SK-N-DZ (cell line): ENCODE data around the gene TAOK2.

Experiments used
- DNase-seq: peaks from one replicate; pipeline ENCODE4 v3.0.0-alpha.2; 2015; ENCODE audit warnings: low spot score

The TAOK2 gene

DNA sequence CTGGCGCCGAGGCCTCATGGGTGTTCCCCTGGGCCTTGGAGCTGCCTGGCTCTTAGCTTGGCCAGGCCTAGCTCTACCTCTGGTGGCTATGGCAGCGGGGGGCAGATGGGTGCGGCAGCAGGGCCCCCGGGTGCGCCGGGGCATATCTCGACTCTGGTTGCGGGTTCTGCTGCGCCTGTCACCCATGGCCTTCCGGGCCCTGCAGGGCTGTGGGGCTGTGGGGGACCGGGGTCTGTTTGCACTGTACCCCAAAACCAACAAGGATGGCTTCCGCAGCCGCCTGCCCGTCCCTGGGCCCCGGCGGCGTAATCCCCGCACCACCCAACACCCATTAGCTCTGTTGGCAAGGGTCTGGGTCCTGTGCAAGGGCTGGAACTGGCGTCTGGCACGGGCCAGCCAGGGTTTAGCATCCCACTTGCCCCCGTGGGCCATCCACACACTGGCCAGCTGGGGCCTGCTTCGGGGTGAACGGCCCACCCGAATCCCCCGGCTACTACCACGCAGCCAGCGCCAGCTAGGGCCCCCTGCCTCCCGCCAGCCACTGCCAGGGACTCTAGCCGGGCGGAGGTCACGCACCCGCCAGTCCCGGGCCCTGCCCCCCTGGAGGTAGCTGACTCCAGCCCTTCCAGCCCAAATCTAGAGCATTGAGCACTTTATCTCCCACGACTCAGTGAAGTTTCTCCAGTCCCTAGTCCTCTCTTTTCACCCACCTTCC lies 13.9 kb downstream of the TAOK2 start:
- no peak for DNase-seq

DNA sequence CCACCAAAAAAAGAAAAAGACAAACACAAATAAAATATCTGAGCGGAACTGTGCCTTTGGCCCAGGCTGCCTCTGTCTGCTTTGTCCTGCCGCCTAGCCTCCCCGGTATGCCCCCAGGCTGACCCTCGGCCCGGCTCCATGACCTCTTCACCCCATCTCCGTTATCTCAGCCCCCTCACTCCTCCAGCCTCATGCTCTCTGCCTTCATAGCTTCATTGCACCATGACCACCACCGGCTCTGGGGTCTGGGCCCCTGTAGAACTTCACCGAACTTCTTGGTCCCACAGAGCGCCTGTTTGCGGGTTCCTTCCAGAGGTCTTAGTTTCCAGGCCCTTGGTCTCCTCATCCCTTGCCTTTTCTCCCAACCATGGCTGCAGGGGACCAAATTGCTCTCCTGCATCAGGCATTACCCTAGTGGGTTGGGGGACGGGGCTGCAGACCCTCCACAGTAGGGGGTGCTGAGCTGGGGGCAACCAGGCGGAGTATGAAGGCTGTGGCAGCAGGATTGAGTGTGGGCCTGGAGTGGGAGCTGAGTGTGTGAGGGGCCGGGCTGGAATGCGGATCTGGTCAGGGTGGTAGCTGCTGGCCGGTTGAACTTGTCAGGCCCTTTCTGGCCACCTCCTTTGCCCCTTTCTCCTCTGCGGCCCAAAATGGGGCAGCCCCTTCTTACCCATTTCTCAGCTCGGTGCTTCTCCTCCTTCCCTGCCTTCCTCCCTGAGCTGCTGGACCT lies 14.8 kb downstream of the TAOK2 start:
- no peak for DNase-seq

DNA sequence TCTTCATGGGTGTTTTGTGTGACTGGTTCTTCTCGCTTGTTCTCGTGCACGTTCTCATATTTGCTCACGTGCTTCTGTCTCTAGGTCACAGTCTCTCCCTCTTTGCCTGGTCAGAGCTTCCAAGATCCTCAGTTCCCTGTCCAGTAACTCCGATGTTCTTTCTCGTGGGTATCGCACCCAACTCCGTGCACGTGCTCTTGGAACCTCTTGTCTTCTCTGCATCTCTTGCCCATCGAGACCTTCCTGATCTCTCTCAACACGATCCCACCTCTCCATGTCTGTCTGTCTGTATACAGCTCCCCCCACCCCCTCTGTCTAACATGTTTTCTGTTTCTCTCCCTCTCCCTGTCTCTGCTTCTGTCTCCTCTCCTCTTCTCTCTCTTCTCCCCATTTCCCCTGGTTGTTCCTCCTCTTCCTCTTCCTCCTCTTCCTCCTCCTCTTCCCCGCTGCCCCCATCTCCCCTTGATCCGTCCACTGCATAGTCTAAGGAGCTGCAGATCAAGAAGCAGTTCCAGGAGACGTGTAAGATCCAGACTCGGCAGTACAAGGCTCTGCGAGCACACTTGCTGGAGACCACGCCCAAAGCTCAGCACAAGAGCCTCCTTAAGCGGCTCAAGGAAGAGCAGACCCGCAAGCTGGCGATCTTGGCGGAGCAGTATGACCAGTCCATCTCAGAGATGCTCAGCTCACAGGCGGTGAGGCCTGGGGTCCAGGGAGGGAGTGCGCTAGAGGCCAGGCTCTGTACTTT lies 15.6 kb downstream of the TAOK2 start:
- DNase-seq = no peak

DNA sequence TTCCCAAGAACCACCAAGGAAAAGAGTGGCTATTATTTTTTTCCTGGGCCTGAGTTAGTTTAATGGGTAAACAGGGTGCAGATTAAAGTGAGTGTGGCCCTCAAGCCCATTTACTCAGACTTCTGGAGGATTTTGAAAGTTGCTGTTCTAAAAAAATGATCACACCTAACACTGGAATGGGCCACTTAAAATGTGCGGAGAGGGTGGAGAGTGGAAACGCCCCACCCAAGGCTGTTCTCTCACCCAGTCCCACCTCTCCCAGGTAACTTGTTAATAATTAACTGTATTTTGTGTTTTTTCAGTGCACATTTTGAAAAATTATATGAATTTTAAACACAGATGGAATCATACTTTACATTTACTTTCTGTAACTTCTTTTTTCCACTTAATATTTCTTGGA lies 16.4 kb downstream of the TAOK2 start:
- DNase-seq = no peak

- no peak for DNase-seq
Observed at GRCh38 chr16:29990883-29991570, 17.4 kb downstream of the TAOK2 start.

GRCh38 chr16:29991571-29991904 lies 17.9 kb downstream of the TAOK2 start:
- no peak for DNase-seq

GRCh38 chr16:29992344-29992967 lies 18.8 kb downstream of the TAOK2 start:
- DNase-seq = no peak

DNA sequence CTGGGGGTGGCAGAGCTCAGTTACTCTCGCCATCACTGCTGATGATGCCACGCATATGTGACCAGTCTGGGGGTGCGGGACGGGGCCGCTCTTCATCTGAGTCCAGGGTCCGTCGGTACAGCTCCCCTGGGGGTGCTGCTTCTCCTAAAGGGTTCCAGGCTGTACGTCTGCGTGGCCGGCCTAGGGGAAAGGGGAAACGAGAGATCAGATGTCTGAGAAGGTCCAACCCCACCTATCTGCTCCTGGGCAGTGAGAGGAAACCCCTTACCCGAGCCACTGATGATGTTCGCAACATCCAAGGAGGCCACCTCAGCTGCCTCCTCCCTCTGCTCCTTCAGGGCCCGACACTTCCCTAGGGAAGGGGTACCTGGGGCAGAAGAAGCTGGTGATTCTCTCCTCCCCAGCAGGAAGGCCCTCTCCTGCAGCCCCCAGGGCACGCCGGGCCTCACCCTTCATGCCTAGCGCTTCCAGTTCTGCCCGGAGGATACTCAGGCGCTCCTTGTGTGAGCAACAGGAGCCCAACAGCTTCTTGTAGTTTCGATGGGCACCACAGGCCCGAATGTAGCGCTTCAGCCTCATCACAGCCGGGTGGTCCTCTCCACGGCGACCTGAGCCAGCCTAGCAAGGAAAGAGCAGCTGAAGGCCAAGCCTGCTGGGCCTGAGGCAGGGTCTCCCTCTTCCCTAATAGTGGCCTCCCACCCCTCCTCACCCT lies 19.7 kb downstream of the TAOK2 start:
- no peak for DNase-seq

- no peak for DNase-seq
Observed at GRCh38 chr16:29993903-29994599, 20.4 kb downstream of the TAOK2 start.

DNA sequence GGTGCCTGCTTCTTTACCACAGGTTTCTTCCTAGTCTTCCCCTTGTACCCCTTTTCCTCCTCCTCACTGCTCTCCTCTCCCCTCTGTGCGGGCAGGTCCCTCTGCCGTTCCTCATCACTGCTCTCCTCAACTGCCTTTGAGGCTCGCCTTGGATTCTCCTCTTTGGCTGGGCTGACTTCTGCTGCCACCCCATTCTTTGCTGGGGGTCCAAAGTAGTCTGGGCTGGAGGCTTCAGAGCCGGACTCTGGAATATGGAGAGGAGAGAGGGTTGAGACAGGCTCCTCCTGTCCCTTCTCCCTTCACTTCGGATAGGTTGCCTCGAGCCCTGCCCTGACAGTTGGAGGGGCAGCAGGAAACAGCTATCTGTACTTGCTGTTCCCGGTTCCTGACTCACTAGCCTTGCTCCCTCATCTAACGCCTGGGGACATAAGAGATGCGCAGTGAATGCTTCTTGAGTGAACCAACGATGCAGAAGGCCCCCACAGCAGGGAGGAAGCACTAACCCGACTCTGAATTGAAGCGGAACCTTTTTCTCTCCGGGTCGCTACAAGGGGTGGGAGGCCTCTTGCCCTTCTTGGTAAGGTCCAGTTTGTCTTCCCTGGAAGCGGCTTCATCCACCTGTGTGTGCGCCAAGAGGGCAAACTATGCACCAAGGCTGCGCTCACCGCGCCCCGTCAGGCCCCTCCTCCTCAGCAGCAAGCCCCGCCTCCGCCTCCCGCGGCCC lies 21.1 kb downstream of the TAOK2 start:
- no peak for DNase-seq

- peak; percentile 91 for DNase-seq
Observed at GRCh38 chr16:29995324-29995910, 21.7 kb downstream of the TAOK2 start, which contains the start of gene HIRIP3. HIRIP3 (minus strand) TSS chr16:29995617; CDS start chr16:29995605, 12 bp downstream.

- peak; percentile 97 for DNase-seq
Observed at GRCh38 chr16:29995911-29996765, 22.5 kb downstream of the TAOK2 start, which contains the start of gene INO80E. INO80E (plus strand) TSS chr16:29996241; CDS start chr16:29996311, 70 bp downstream.

GRCh38 chr16:29996766-29997250 lies 23.1 kb downstream of the TAOK2 start:
- DNase-seq = no peak

DNA sequence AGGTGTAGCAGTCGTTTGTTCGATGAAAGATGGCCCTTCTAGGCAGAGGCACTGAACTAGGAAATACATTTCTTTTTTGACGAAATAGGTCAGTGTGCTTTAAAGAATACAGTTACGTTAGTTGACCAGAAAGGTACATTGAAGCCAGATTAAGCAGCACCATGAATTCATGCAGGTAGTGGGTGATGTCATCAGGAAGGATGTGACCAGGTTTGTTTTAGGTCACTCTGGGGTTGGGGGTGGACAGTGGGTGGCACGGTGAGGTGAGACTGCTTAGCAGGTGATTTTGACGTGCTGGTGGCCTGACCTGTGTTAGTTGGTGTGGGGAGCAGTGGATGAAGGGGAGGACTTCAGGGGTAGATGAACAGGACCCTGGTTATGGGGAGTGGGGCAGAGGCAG lies 25.9 kb downstream of the TAOK2 start:
- no peak for DNase-seq

GRCh38 chr16:30000735-30001631 lies 27.3 kb downstream of the TAOK2 start:
- no peak for DNase-seq

- DNase-seq = no peak
Observed at GRCh38 chr16:30002614-30003346, 29.1 kb downstream of the TAOK2 start.
